Cardiac fibroblast (primary cell): Measurements from ENCODE around the gene PRKD1.
A peak's percentile ranks its signal among the peaks of the same experiment; 100 is the strongest.

Source experiments
- DNase-seq, 2 donors: peaks; one replicate each; pipeline versions ENCODE4 v3.0.0 to v3.0.0-alpha.2; 2010; ENCODE audit warnings: low read depth in 2 of 2
- H3K4me3 ChIP-seq, 2 donors: replicated peaks in 1 of 2; 1 replicate in 1 of 2; 2 replicates in 1 of 2; pipeline ENCODE4 v1.5.1; 2011; ENCODE audit warnings: low read depth in 2 of 2, low read length in 2 of 2, mild to moderate bottlenecking in 2 of 2, moderate library complexity in 1 of 2
- CTCF ChIP-seq: IDR thresholded peaks from one replicate; pipeline ENCODE4 v1.5.1; 2011; ENCODE audit warnings: low read depth, mild to moderate bottlenecking, low read length, inconsistent platforms

The PRKD1 gene

GRCh38 chr14:29745863-29746262, 181.8 kb downstream of the PRKD1 start:
- no peak overlapping the region for H3K4me3 ChIP-seq
- DNase-seq: no peak
- no peak for TF ChIP-seq CTCF

GRCh38 chr14:29743531-29743930, 184.1 kb downstream of the PRKD1 start:
- H3K4me3 ChIP-seq: no peak overlapping the region
- no peak for TF ChIP-seq CTCF
- no peak for DNase-seq

- H3K4me3 ChIP-seq: no peak overlapping the region
- DNase-seq: peak; percentile 75 to 81
- TF ChIP-seq CTCF: no peak
Measured at GRCh38 chr14:29741909-29742401, 185.7 kb downstream of the PRKD1 start.

- no peak overlapping the region for H3K4me3 ChIP-seq
- TF ChIP-seq CTCF: no peak
- DNase-seq: no peak
Measured at GRCh38 chr14:29740491-29740890, 187.2 kb downstream of the PRKD1 start.

GRCh38 chr14:29738950-29739349, 188.7 kb downstream of the PRKD1 start:
- no peak for DNase-seq
- TF ChIP-seq CTCF: no peak

GRCh38 chr14:29738056-29738455, 189.6 kb downstream of the PRKD1 start:
- no peak for DNase-seq
- no peak overlapping the region for H3K4me3 ChIP-seq
- no peak for TF ChIP-seq CTCF

More at GRCh38 chr14:29738950-29739349, 188.7 kb downstream of the PRKD1 start:
- no peak overlapping the region for H3K4me3 ChIP-seq

GRCh38 chr14:29735459-29735858, 192.2 kb downstream of the PRKD1 start:
- TF ChIP-seq CTCF: no peak
- no peak for DNase-seq
- H3K4me3 ChIP-seq: no peak overlapping the region
